NB4 (cell line): ENCODE measurements around the gene CEP131.

Source experiments
- DNase-seq: peaks from one replicate; pipeline ENCODE4 v3.0.0; 2010; ENCODE audit warnings: low read depth
- H3K4me3 ChIP-seq: one replicate; pipeline ENCODE4 v1.5.1; 2011; ENCODE audit warnings: mild to moderate bottlenecking, low read depth, low read length, moderate library complexity
- MAX ChIP-seq: IDR thresholded peaks from 2 replicates; pipeline ENCODE4 v1.6.1; 2011; ENCODE audit warnings: low read depth, low read length
- MYC ChIP-seq: IDR thresholded peaks from 2 replicates; pipeline ENCODE4 v1.6.1; 2011; ENCODE audit warnings: low read depth, low read length
- POLR2A ChIP-seq: IDR thresholded peaks from 2 replicates; pipeline ENCODE4 v1.6.1; 2011; ENCODE audit warnings: mild to moderate bottlenecking; ENCODE audit not compliant: insufficient read length; ENCODE audit errors: extremely low read depth
- TF ChIP-seq, protein P1 (sequence below): IDR thresholded peaks from one replicate; pipeline ENCODE4 v1.5.1; 2012; ENCODE audit warnings: low read depth, low read length

Gene CEP131

DNA sequence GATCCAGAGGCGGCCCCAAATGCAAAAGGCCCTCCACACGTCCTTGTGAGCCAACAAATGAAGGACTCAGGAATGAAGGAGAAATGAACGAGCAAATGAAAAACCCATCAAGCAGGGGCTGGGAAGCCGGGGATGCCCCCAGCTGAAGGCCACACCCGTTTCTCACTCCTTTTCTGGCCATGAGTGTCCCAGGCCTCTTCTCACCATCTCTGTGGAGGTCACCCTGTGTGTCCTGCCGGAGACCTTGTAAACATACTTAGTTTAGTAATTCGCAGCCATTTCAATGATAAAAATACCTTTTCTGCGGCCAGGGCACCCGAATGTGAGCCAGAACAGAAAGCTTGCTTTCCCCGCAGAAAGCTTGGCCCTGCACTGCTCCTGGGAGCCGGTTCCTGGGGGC lies 35.6 kb downstream of the CEP131 start:
- no peak overlapping the region for H3K4me3 ChIP-seq
- no peak for TF ChIP-seq MYC
- TF ChIP-seq, protein P1, sequence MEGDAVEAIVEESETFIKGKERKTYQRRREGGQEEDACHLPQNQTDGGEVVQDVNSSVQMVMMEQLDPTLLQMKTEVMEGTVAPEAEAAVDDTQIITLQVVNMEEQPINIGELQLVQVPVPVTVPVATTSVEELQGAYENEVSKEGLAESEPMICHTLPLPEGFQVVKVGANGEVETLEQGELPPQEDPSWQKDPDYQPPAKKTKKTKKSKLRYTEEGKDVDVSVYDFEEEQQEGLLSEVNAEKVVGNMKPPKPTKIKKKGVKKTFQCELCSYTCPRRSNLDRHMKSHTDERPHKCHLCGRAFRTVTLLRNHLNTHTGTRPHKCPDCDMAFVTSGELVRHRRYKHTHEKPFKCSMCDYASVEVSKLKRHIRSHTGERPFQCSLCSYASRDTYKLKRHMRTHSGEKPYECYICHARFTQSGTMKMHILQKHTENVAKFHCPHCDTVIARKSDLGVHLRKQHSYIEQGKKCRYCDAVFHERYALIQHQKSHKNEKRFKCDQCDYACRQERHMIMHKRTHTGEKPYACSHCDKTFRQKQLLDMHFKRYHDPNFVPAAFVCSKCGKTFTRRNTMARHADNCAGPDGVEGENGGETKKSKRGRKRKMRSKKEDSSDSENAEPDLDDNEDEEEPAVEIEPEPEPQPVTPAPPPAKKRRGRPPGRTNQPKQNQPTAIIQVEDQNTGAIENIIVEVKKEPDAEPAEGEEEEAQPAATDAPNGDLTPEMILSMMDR = no peak
- no peak for TF ChIP-seq MAX
- TF ChIP-seq POLR2A = no peak
- no peak for DNase-seq

DNA sequence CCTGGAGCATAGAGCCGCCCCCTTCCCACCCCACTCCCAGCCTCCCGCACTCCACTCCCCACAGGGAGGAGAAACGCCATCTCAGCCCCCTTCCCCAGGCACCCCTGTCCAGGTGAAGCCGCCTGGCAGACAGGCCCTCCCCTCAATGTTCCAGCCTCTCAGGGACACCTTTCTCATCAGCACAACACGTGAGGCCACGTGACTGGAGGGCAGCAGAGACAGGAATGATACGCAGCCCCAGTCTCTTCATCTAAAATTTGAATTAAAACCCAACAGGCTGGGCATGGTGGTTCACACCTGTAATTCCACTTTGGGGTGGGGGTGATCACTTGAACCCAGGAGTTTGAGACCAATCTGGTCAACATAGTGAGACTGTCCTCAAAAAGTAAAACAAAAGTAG lies 36.6 kb downstream of the CEP131 start:
- H3K4me3 ChIP-seq = no peak overlapping the region
- TF ChIP-seq MAX (no peak), MYC (no peak), POLR2A (no peak)
- TF ChIP-seq, protein P1 = no peak
- DNase-seq = no peak

DNA sequence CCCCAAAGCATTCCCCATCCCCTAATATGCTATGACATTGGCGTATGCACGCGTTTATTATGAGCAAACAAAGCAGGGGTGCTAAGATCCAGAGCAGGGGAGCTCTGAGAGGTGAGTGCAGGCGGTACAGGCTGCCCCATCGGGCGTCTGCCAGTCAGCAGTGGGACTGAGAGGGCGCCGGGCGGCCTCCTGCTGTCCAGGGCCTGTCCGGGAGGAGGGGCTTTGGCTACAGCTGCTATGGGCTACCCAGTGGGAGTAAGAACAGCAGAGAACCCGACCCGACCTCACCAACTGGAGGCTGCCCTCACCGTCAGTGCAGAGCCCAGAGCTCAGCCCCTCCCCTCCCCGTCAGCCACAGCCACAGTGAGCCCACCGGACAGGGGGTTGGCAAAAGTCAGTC lies 38.2 kb downstream of the CEP131 start:
- H3K4me3 ChIP-seq = no peak overlapping the region
- no peak for TF ChIP-seq POLR2A
- no peak for TF ChIP-seq MYC
- TF ChIP-seq, protein P1 = no peak
- TF ChIP-seq MAX = no peak
- DNase-seq = no peak

DNA sequence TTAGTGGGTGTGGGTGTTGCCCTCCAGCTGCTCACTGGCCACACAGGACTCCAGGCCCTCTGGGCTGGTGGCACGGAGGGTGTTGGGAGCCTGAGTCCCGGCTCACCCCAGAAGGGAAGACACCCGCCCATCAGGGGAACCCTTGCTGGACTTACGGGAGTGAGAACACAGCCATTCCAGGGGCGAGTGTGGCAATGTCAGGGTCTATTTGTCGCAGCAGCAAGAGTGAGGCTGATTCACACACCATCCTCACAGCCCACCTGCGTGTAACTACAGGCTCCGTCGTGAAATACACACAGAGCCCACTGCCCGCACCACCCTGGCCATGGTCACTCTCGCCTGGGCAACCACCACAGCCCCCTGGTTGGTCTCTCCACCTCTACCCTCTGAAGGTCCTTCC lies 39.0 kb downstream of the CEP131 start:
- H3K4me3 ChIP-seq = no peak overlapping the region
- no peak for DNase-seq
- no peak for TF ChIP-seq MYC
- no peak for TF ChIP-seq POLR2A
- no peak for TF ChIP-seq MAX
- TF ChIP-seq, protein P1 = no peak

GRCh38 chr17:81183316-81183715 lies 39.4 kb downstream of the CEP131 start:
- no peak for TF ChIP-seq MYC
- TF ChIP-seq POLR2A = no peak
- no peak for TF ChIP-seq MAX
- TF ChIP-seq, protein P1 = no peak
- DNase-seq = no peak
- H3K4me3 ChIP-seq = no peak overlapping the region

DNA sequence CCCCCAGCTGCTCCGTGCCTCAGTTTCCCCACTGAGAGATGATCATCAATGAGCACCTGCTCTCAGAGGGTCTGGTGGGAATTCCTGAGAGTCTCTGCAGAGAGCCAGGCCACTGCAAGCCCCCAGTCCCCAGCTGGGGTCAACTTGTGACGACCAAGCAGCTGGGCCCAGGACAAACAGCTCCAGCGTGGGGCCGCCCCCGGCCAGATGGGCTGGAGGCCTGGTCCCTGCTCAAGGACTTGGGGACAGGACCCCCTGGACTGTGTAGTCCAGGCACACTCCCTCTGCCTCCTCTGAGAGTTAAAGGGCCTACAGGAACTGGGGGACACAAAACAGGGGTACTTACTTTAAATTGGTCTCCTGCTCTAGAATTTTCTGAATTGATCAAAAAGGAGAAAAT lies 40.2 kb downstream of the CEP131 start:
- no peak overlapping the region for H3K4me3 ChIP-seq
- DNase-seq = no peak
- TF ChIP-seq MAX = no peak
- TF ChIP-seq MYC = no peak
- TF ChIP-seq POLR2A = no peak
- TF ChIP-seq, protein P1 = no peak
